Erythroblast (primary cell): ENCODE data around the gene C1S.

ENCODE experiments used
- GATA1 ChIP-seq: IDR thresholded peaks from 2 replicates; pipeline ENCODE4 v1.6.1; 2011; ENCODE audit warnings: low read depth, mild to moderate bottlenecking, control low read depth, low read length, moderate library complexity
- POLR2A ChIP-seq: IDR thresholded peaks from 2 replicates; pipeline ENCODE4 v1.6.1; 2011; ENCODE audit warnings: mild to moderate bottlenecking, low read length

DNA sequence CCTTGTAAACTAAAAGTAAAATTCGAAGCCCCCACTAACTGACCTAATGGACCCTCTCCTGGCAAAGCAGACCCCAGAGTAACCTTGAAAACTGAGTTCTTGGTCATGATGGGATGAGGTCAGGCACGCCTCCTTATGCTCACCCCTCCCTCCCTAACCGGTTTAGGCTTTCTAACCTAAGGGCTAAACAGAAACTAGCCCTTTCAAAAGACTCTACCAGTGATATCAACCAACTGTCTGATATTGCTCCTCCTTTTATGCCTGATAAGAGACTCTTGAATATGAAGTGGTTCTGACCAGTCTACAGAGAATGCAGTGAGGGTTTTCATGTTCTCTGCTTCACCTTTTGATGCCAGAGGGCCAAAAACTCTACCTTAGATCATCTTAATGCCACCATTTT lies 37.4 kb upstream of the C1S start:
- TF ChIP-seq POLR2A (no peak), GATA1 (no peak)
